ENCODE measurements around the gene BBS12. TPM values are rescaled to one million over a fixed set of nuclear protein-coding genes. Genes with fewer than 3 reads are reported as not detected.
A peak's percentile ranks its signal among the peaks of the same experiment; 100 is the strongest.

BBS12 gene
- total and polyA plus RNA-seq, 2 donors: 3.0 to 5.8 TPM

DNA sequence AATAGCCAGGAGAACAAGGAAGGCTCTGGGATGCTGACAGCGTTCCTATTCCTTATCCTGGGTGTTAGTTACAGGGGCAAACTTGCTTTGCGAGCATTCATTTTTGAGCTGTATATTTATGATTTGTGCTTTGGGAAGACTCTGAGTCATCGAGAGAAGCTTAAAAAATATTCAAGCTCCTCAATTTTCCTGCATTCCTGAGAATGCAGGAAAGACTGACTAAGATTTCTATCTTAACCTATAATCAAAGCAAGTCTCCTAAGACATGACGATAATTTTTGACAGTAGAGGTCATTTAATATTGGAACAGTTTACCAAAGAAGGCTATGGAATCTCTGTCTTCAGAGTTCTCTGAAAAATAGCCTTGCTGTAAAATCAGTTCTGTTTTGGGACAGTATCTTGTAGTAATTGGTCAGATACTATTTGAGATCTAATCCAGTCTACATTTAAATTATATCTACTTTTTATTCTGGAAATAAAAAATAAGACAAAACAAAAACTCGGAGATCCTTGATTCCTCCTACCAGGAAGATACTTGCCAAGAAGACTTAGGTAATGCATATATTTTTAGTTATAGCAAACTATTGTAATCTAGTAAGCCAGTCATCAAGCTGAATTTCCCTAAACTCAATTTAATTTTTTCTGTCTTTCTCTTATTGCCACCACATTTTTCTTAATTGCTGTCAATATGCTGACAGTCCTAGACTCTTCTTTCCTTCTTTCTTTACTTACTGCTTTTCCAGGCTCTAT, 31.7 kb downstream of the BBS12 start:
- Histone ChIP-seq H3K27ac (ENCODE audit: low read depth) (no peak overlapping the region), H3K4me3 (ENCODE audit: low read depth, low read length) (no peak overlapping the region), H3K36me3 (ENCODE audit: insufficient read depth) (no peaks in the 10 kb centered on the region), H3K4me1 (ENCODE audit: insufficient read depth) (no peaks in the 10 kb centered on the region)
- 39% methylated on average over 5 of the region's 5 CpGs for whole genome bisulfite sequencing
- no peak for DNase-seq (ENCODE audit: extremely low spot score)

DNA sequence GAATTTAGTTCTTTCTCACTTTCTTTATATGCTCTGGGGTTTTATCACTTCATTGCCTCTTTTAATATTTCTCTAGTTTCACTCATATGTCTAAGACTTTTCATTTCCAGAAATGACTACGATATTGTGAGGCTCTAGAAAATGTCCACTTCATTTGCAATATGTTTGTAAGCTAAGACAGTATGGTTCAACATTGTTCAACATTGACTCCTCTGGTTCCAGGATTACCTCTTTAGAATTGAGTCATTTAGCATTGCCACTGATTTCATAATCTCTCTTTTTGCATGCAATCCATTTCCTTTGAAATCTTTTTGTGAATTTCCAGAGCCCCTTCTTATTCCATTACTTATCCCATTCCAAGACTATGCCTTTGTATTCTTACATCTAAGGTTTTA, 32.3 kb downstream of the BBS12 start:
- 74% methylated on average over 1 of the region's 1 CpG for WGBS
- DNase-seq (ENCODE audit: extremely low spot score): no peak
- H3K36me3 ChIP-seq (ENCODE audit: insufficient read depth): no peaks in the 10 kb centered on the region
- no peak overlapping the region for H3K27ac ChIP-seq (ENCODE audit: low read depth)
- no peaks in the 10 kb centered on the region for H3K4me1 ChIP-seq (ENCODE audit: insufficient read depth)
- H3K4me3 ChIP-seq (ENCODE audit: low read depth, low read length): no peak overlapping the region

DNA sequence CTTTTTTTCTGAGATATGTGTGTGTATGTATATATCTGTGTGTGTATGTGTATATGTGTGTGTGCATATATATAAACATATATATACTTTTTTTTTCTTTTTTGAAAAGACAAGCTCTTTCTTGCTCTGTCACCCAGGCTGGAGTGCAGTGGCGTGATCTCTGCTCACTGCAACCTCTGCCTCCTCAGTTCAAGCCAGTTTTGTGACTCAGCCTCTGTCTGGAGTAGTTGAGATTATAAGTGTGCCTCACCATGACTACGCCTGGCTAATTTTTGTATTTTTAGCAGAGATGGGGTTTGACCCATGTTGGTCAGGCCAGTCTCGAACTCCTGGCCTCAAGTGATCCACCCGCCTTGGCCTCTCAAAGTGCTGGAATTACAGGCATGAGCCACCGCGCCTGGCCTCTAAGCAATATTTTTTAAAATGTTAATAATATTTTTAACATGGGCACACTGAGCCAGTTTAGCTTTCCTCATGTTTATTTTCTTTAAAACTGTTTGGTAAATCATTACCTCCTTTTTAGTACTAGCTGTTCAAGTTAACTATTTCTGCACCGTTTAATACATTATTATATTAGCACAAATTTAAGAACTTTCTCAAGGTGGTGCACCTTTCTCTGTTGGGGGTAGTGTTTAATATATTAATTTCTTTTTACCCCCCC, 33.3 kb downstream of the BBS12 start:
- H3K36me3 ChIP-seq (ENCODE audit: insufficient read depth): no peaks in the 10 kb centered on the region
- 86% methylated on average over 7 of the region's 7 CpGs for WGBS
- no peak overlapping the region for H3K27ac ChIP-seq (ENCODE audit: low read depth)
- no peaks in the 10 kb centered on the region for H3K4me1 ChIP-seq (ENCODE audit: insufficient read depth)
- DNase-seq (ENCODE audit: extremely low spot score): no peak
- H3K4me3 ChIP-seq (ENCODE audit: low read depth, low read length): no peak overlapping the region

DNA sequence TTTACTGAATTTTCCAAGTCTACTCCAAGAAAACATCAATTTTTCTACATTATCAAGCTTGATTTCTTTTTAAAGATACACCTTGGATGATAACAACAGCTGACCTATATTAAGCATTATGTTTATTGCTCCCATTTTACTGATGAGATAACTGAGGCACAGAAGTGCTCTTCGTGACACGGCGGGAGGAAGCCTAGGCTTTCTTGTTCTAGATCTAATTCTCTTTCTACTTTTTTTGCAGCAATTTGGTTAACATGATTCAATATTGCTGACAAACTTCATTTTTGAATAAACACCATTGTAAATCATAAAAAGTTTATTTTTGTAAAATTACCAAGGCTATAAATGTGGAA, 33.8 kb downstream of the BBS12 start:
- no peaks in the 10 kb centered on the region for H3K36me3 ChIP-seq (ENCODE audit: insufficient read depth)
- no peak overlapping the region for H3K4me3 ChIP-seq (ENCODE audit: low read depth, low read length)
- H3K27ac ChIP-seq (ENCODE audit: low read depth): no peak overlapping the region
- 93% methylated on average over 3 of the region's 3 CpGs for WGBS
- H3K4me1 ChIP-seq (ENCODE audit: insufficient read depth): no peaks in the 10 kb centered on the region
- no peak for DNase-seq (ENCODE audit: extremely low spot score)

DNA sequence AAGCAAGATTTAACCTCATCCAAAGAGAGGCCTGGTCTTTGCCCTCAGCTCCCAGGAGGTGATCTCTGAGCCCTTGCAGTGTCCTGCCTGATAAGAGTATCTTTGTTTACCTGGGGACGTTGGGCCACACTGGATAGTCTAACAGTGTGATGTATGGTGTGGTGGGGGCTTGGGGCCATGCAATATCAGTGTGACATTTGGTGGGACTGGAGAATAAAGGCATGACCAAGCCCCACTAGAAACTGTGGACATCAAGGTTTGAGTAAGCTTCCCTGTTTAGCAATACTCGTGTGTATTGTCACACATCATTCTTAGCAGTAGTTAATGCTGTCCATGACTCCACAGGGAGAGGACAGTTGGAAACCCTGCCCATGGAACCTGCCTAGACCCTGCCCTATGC, 34.4 kb downstream of the BBS12 start:
- Histone ChIP-seq H3K4me3 (ENCODE audit: low read depth, low read length) (no peak overlapping the region), H3K27ac (ENCODE audit: low read depth) (no peak overlapping the region), H3K36me3 (ENCODE audit: insufficient read depth) (no peaks in the 10 kb centered on the region), H3K4me1 (ENCODE audit: insufficient read depth) (no peaks in the 10 kb centered on the region)
- 61% methylated on average over 2 of the region's 2 CpGs for WGBS
- no peak for DNase-seq (ENCODE audit: extremely low spot score)

DNA sequence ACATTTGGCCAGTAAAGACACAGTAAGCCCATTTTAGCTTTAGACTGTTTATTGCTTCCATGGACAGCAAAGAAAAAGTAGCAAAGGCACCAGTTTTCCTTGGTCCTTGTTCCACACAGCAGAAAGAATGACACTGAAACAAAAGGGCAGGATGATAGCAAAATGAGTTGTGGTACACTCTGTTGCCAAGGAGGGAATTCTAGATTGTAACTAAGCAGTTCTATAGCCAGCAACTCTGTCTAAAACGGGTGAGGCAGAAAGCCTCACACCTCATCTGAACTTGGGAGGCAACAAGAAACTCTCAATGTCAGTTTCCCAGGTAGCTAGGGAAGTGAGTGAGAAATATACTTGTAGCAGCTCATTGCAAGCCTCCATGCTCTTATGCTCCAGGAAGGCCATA, 39.2 kb downstream of the BBS12 start:
- no peaks in the 10 kb centered on the region for H3K4me1 ChIP-seq (ENCODE audit: insufficient read depth)
- no peak overlapping the region for H3K4me3 ChIP-seq (ENCODE audit: low read depth, low read length)
- DNase-seq (ENCODE audit: extremely low spot score): no peak
- no peak overlapping the region for H3K27ac ChIP-seq (ENCODE audit: low read depth)
- no peaks in the 10 kb centered on the region for H3K36me3 ChIP-seq (ENCODE audit: insufficient read depth)
- 47% methylated on average over 1 of the region's 1 CpG for WGBS

DNA sequence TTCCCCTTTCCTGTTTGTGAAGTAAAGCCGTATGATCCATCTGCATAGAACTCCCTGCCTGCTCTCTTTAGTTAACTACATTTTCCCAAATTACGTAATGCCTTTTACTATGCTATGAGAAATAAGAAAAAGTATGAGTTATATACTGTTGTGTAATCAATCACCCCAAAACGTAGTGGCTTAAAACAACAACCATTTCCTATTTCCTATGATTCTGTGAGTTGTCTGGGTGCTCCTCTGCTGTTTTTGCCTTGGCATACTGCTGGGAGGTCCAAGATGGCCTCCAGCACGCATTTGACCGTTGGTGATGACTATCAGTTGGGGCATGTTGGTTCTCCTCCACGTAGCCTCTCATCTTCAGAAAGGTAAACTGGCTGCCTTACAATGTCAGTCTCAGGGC, 39.8 kb downstream of the BBS12 start:
- Histone ChIP-seq H3K36me3 (ENCODE audit: insufficient read depth) (no peaks in the 10 kb centered on the region), H3K4me1 (ENCODE audit: insufficient read depth) (no peaks in the 10 kb centered on the region), H3K4me3 (ENCODE audit: low read depth, low read length) (no peak overlapping the region), H3K27ac (ENCODE audit: low read depth) (no peak overlapping the region)
- DNase-seq (ENCODE audit: extremely low spot score): no peak
- WGBS: 81% methylated on average over 6 of the region's 6 CpGs

DNA sequence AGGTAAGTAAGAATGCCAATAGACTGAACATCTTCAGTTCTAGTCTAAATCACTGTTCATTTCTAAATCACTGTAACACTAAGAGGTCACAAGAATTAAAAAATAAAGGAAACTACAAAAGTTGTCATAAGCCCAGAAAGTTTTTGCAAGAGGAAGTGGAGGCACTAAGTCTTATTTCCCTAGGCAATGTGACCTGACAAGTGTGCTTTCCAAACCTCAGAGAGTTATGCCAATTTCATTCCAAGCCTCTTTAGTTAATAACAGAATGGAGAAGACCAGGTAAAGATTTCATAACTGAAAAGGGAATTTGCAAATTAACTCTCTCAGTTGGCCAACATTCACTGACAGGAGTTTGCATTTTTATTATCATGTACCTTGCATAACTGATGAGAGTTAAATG, 40.5 kb downstream of the BBS12 start:
- H3K4me3 ChIP-seq (ENCODE audit: low read depth, low read length): no peak overlapping the region
- DNase-seq (ENCODE audit: extremely low spot score): no peak
- H3K27ac ChIP-seq (ENCODE audit: low read depth): no peak overlapping the region
- no peaks in the 10 kb centered on the region for H3K36me3 ChIP-seq (ENCODE audit: insufficient read depth)
- no peaks in the 10 kb centered on the region for H3K4me1 ChIP-seq (ENCODE audit: insufficient read depth)

DNA sequence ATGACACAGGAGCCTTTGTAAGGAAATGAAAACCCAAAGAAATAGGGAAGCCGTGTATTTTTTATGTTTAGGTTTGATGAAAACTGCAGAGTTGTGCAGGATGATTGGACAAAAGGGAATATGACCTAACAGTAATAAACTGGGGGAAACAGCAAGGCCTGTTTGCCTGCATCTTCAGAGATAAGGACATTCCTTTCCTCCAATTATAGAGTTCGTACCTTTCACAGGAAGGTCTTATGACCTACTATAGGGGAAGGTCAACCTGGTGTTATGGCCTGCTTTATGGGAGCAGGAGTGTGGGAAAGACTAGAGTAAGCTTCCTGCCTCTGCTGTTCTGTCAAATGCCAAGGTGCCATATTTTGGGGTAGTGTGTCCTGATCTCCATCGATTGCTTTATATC, 42.5 kb downstream of the BBS12 start:
- no peak overlapping the region for H3K4me3 ChIP-seq (ENCODE audit: low read depth, low read length)
- no peak overlapping the region for H3K27ac ChIP-seq (ENCODE audit: low read depth)
- 73% methylated on average over 3 of the region's 3 CpGs for WGBS
- H3K4me1 ChIP-seq (ENCODE audit: insufficient read depth): no peaks in the 10 kb centered on the region
- H3K36me3 ChIP-seq (ENCODE audit: insufficient read depth): no peaks in the 10 kb centered on the region
- no peak for DNase-seq (ENCODE audit: extremely low spot score)

DNA sequence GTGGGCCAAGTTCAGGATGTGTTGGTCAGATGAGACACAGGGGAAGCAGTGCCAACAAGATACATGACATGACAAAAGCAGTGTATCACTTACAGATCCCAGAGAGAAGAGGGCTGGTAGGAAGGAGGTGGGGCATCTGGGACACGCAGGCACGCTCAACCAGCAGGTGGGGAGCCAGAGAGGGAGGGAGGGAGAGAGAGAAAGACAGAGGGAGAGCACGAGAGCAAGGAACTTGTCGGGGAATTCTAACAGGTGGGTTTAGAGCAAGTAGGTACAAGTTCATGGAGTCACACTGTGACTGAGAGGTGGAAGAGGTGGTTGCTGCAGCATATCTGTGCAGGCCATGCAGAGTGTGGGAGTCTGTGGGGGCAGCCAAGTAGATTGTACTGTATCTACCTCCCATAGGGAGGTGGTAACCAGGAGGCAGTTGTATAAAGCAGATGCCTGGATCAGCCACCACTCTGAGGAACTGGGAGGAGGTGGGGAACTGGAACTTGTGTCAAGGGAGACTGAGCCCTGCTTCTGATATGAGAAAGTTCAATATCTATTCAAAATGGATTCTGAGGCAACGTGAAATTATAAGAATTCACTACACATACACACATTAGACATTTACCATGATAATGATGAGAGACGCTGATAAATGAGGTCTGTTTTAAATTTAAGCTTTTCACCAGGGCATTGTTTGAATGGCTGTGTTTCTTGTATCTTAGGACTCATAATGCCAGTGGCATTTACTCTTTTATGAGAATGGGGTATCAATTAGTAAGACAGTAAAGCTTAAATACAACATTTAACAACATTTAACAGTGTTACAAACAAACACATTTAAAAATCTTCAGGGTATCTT, 43.7 kb downstream of the BBS12 start:
- 76% methylated on average over 6 of the region's 6 CpGs for WGBS
- Histone ChIP-seq H3K4me1 (ENCODE audit: insufficient read depth) (no peaks in the 10 kb centered on the region), H3K27ac (ENCODE audit: low read depth) (no peak overlapping the region), H3K36me3 (ENCODE audit: insufficient read depth) (no peaks in the 10 kb centered on the region), H3K4me3 (ENCODE audit: low read depth, low read length) (no peak overlapping the region)
- no peak for DNase-seq (ENCODE audit: extremely low spot score)

DNA sequence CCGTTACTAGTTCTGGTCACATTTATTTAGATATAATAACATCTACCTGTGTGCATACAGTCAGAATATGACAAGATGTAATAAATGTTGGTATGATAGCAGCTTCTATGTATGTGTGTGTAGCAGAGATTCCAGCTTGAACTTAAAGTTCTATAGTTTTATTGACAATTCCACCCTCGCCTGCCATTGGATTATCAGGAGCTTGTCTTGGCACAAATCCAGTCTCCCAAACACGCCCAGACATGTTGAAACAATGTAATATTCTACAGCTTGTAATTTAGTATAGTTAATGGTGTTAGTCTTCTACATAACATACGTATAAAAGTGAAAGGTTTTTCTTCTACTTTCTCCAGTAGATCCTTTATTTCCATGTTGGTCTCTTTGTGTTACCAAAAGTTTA, 44.4 kb downstream of the BBS12 start:
- WGBS: 66% methylated on average over 4 of the region's 4 CpGs
- H3K27ac ChIP-seq (ENCODE audit: low read depth): no peak overlapping the region
- peak; percentile 23 for DNase-seq (ENCODE audit: extremely low spot score)
- H3K4me1 ChIP-seq (ENCODE audit: insufficient read depth): no peaks in the 10 kb centered on the region
- H3K36me3 ChIP-seq (ENCODE audit: insufficient read depth): no peaks in the 10 kb centered on the region
- H3K4me3 ChIP-seq (ENCODE audit: low read depth, low read length): no peak overlapping the region

DNA sequence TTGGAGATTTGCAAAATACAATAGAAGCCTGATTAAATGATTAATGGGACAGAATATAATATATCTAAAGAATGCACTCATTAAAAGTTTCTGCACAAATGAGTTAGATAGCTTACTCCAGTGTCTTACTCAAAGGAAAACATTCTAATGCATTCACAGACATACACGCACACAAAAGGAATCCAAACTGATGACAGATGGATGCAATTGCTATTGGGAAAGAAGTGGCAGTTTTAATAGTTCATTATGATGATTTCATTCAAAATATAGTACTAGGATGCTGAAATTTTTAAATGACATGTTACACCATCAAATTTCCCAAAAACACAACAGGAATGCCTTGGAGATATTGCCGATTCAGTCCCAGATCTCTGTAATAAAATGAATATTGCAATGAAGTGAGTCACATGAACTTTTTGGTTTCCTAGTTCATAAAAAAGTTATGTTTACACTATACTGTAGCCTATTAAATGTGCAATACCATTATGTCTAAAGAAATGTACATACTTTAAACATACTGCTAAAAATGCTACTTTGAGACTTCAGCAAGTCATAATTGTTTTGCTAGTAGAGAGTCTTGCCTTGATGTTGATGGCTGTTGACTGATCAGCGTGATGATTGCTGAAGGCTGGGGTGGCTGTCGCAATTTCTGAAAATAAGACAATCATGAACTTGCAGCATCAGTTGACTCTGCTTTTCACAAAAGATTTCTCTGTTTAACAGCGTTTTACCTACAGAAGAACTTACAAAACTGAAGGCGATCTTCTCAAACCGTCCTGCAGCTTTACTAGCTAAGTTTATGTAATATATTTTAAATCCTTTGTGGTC, 45.6 kb downstream of the BBS12 start:
- no peaks in the 10 kb centered on the region for H3K36me3 ChIP-seq (ENCODE audit: insufficient read depth)
- H3K27ac ChIP-seq (ENCODE audit: low read depth): no peak overlapping the region
- DNase-seq (ENCODE audit: extremely low spot score): no peak
- no peak overlapping the region for H3K4me3 ChIP-seq (ENCODE audit: low read depth, low read length)
- 89% methylated on average over 7 of the region's 7 CpGs for WGBS
- H3K4me1 ChIP-seq (ENCODE audit: insufficient read depth): no peaks in the 10 kb centered on the region

DNA sequence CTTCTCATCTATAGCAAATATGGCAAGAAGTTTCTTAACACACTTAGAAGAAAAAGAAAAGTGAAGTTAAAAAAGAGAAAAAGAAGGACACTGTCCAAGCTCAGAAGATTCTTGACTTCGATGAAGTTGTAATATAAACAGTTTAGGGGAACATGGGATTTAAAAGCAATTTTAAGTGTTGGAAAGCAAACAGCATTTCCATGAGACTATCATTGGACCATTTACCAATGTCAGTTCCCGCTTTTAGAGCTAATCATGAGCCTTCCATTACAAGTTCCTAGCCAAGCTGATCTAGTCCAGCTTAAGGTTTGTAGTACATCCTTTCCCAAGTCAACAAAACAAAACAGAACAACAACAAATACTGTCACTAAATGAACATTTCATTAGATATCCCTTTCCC, 49.0 kb downstream of the BBS12 start:
- H3K4me1 ChIP-seq (ENCODE audit: insufficient read depth): no peaks in the 10 kb centered on the region
- DNase-seq (ENCODE audit: extremely low spot score): no peak
- WGBS: 55% methylated on average over 2 of the region's 2 CpGs
- H3K27ac ChIP-seq (ENCODE audit: low read depth): no peak overlapping the region
- H3K36me3 ChIP-seq (ENCODE audit: insufficient read depth): no peaks in the 10 kb centered on the region
- no peak overlapping the region for H3K4me3 ChIP-seq (ENCODE audit: low read depth, low read length)

Data from urinary bladder (tissue), 4 donors.